Kidney (tissue), 14 donors: ENCODE measurements around the gene CLEC4F. TPM values are rescaled to one million over a fixed set of nuclear protein-coding genes. Genes with fewer than 3 reads are reported as not detected.

Source experiments
- DNase-seq, 5 donors: peaks; one replicate each; pipeline ENCODE4 v3.0.0-alpha.2; 2013 to 2020
- FAIRE-seq: peaks from 2 replicates; lab custom pipeline; 2012; peaks lifted over from hg19 to GRCh38; lab: Jason Lieb, UNC
- H3K27ac ChIP-seq, 2 donors: one replicate each; pipeline ENCODE4 v1.7.0; 2013; ENCODE audit warnings: low read depth in 2 of 2, low read length in 2 of 2, inconsistent platforms in 1 of 2
- H3K27me3 ChIP-seq: one replicate; pipeline ENCODE4 v1.7.1; 2013; ENCODE audit warnings: low read length, inconsistent platforms; ENCODE audit not compliant: control insufficient read depth, insufficient read depth
- H3K36me3 ChIP-seq, 3 donors: one replicate each; pipeline versions ENCODE4 v1.7.0 to v1.7.1; 2013; ENCODE audit warnings: low read length in 3 of 3, control low read depth in 1 of 3, inconsistent platforms in 1 of 3; ENCODE audit not compliant: insufficient read depth in 3 of 3, control insufficient read depth in 2 of 3
- H3K4me1 ChIP-seq, 3 donors: one replicate each; pipeline versions ENCODE4 v1.7.0 to v1.7.1; 2013; ENCODE audit warnings: low read length in 3 of 3, inconsistent platforms in 1 of 3, low read depth in 1 of 3; ENCODE audit not compliant: control insufficient read depth in 2 of 3, insufficient read depth in 2 of 3
- H3K4me3 ChIP-seq, 3 donors: one replicate each; pipeline versions ENCODE4 v1.7.0 to v1.8.1; 2013; ENCODE audit warnings: low read length in 3 of 3, control low read depth in 1 of 3, inconsistent platforms in 1 of 3
- H3K9ac ChIP-seq, 3 donors: one replicate each; pipeline versions ENCODE4 v1.7.0 to v1.7.1; 2013; ENCODE audit warnings: low read length in 3 of 3, control low read depth in 1 of 3, inconsistent platforms in 1 of 3
- H3K9me3 ChIP-seq, 3 donors: one replicate each; pipeline versions ENCODE4 v1.7.0 to v1.7.1; 2013; ENCODE audit warnings: low read length in 3 of 3, control low read depth in 1 of 3, inconsistent platforms in 1 of 3; ENCODE audit not compliant: control insufficient read depth in 2 of 3, insufficient read depth in 1 of 3
- intact Hi-C: fragments of 100-400 bp; cut with DNase I; formaldehyde crosslinking; loops from one replicate; pipeline ENCODE4 v1.11.1; 2022
- polyA plus RNA-seq: library from polyadenylated mRNA; stranded (reverse); fragments of 350-450 nt; fragmentation: Illumina TruSeq; extraction: RNeasy Lipid Tissue Mini Kit (QIAGEN cat#74804); gene quantifications from one replicate; pipeline ENCODE4 v1.2.3, GENCODE V29; 2014; ENCODE audit warnings: low read depth, low replicate concordance; ENCODE audit not compliant: insufficient read depth
- total RNA-seq: library from RNA; stranded (reverse); fragmentation: NEBNext Ultra II Directional; extraction: Animal tissue kit (Norgen Biotek cat#: 25700); gene quantifications from one replicate; pipeline ENCODE4 v1.2.1, GENCODE V29; 2021
- TF ChIP-seq, protein P1 (sequence below): IDR thresholded peaks from 3 replicates; pipeline ENCODE4 v1.5.1; 2012; ENCODE audit warnings: mild to moderate bottlenecking, moderate library complexity, borderline replicate concordance; ENCODE audit not compliant: insufficient read depth; ENCODE audit errors: extremely low read depth
- donor health status: control.
- donor health status: control.
- donor health status: control.
- donor health status: control.
- donor health status: control.
- donor health status: DM: yes; HTN: yes; CAD: no.
- donor health status: Normal renal cell carcinoma (clear cell type).

Gene CLEC4F
- total and polyA plus RNA-seq, 2 donors from 2014 or later = 0.72 TPM; not detected in 1

DNA sequence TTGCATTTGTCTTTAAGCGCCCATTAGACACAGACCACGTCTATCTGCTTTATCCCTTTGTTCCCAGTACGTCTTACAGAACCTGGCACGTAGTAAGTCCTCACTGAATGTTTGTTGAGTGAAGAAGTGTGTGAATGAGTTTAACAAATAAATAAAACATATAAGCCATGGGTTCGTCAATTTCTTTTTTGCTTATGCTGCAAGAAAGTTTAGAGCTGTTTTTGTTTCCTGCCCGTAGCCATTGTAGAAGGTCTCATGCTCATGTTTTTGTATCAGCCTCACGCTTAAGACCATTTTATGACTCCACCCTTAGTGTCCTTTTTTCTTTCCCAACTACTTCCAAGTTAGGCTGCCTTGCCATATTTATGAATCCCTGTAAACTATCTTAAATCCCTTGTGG, 54.9 kb downstream of the CLEC4F start:
- Histone ChIP-seq H3K9me3 (no peaks in the 10 kb centered on the region), H3K36me3 (no peaks in the 10 kb centered on the region), H3K9ac (no peak overlapping the region), H3K4me1 (peaks cover 0 to 7% (median 0%) of the 10 kb centered on the region in 3 donors), H3K27ac (no peak overlapping the region), H3K4me3 (no peak overlapping the region), H3K27me3 (peaks cover 8% of the 10 kb centered on the region)
- TF ChIP-seq, protein P1, sequence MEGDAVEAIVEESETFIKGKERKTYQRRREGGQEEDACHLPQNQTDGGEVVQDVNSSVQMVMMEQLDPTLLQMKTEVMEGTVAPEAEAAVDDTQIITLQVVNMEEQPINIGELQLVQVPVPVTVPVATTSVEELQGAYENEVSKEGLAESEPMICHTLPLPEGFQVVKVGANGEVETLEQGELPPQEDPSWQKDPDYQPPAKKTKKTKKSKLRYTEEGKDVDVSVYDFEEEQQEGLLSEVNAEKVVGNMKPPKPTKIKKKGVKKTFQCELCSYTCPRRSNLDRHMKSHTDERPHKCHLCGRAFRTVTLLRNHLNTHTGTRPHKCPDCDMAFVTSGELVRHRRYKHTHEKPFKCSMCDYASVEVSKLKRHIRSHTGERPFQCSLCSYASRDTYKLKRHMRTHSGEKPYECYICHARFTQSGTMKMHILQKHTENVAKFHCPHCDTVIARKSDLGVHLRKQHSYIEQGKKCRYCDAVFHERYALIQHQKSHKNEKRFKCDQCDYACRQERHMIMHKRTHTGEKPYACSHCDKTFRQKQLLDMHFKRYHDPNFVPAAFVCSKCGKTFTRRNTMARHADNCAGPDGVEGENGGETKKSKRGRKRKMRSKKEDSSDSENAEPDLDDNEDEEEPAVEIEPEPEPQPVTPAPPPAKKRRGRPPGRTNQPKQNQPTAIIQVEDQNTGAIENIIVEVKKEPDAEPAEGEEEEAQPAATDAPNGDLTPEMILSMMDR = no peak
- no peak for DNase-seq
- intact Hi-C loops = no loop called here
- no peak for FAIRE-seq

DNA sequence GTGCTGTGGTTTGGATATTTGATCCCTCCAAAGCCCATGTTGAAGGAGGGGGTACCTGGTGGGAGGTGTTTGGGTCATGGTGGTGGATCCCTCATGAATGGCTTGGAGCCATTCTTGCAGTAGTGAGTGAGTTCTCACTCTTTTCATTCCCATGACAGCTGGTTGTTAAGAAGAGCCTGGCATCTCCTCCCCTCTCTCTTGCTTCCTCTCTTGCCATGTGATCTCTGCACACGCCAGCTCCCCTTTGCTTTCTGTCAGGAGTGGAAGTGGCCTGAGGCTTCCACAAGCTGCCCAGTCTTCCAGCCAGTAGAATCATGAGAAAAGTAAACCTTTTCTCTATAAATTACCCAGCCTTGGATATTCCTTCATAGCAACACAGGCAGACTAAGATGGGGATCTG, 61.0 kb downstream of the CLEC4F start:
- no peaks in the 10 kb centered on the region for H3K36me3 ChIP-seq
- FAIRE-seq = no peak
- H3K27me3 ChIP-seq = no peaks in the 10 kb centered on the region
- TF ChIP-seq, protein P1 = no peak
- no peak overlapping the region for H3K27ac ChIP-seq
- intact Hi-C loops = no loop called here
- no peak overlapping the region for H3K4me3 ChIP-seq
- no peaks in the 10 kb centered on the region for H3K9me3 ChIP-seq
- no peak for DNase-seq
- H3K9ac ChIP-seq = no peak overlapping the region
- no peaks in the 10 kb centered on the region for H3K4me1 ChIP-seq

Other genes starting within 250 kb of the CLEC4F start
- gene ADD2, start 52.4 kb downstream of the CLEC4F start, total RNA-seq = 2.9 TPM
- not detected for gene ADD2, start 52.4 kb downstream of the CLEC4F start, polyA plus RNA-seq
- gene FIGLA, start 30.0 kb downstream of the CLEC4F start, total RNA-seq = not detected
- not detected for gene FIGLA, start 30.0 kb downstream of the CLEC4F start, polyA plus RNA-seq
- gene CD207, start 15.2 kb upstream of the CLEC4F start, total RNA-seq = 0.66 TPM
- not detected for gene CD207, start 15.2 kb upstream of the CLEC4F start, polyA plus RNA-seq
- 2.6 TPM for gene VAX2, start 80.0 kb upstream of the CLEC4F start, total RNA-seq
- 0.71 TPM for gene VAX2, start 80.0 kb upstream of the CLEC4F start, polyA plus RNA-seq
- 37.9 TPM for gene ATP6V1B1, start 115.3 kb upstream of the CLEC4F start, total RNA-seq
- gene ATP6V1B1, start 115.3 kb upstream of the CLEC4F start, polyA plus RNA-seq = 400 TPM
- 1.3 TPM for gene ANKRD53, start 158.0 kb upstream of the CLEC4F start, total RNA-seq
- 2.1 TPM for gene ANKRD53, start 158.0 kb upstream of the CLEC4F start, polyA plus RNA-seq
- 56.1 TPM for gene TEX261, start 174.3 kb upstream of the CLEC4F start, total RNA-seq
- gene TEX261, start 174.3 kb upstream of the CLEC4F start, polyA plus RNA-seq = 35.9 TPM
- gene NAGK, start 248.0 kb upstream of the CLEC4F start, total RNA-seq = 113 TPM
- gene NAGK, start 248.0 kb upstream of the CLEC4F start, polyA plus RNA-seq = 102 TPM